Measurements from ENCODE around the gene NUCKS1. TPM values are rescaled to one million over a fixed set of nuclear protein-coding genes. Genes with fewer than 3 reads are reported as not detected.

Gene NUCKS1
- total RNA-seq = 66.3 and 139 TPM in 2 replicates

GRCh38 chr1:205750138-205751035 is at the start of gene NUCKS1:
Gene NUCKS1 (minus strand): TSS chr1:205750182. CDS start chr1:205749973, 209 bp downstream.

GRCh38 chr1:205775015-205775716 is 25.2 kb upstream of the NUCKS1 start, which contains the start of gene RAB29:
Gene RAB29 (minus strand): TSS chr1:205775482. CDS start chr1:205774956, 526 bp downstream.

GRCh38 chr1:205680073-205680851 is 69.7 kb downstream of the NUCKS1 start, which contains the start of gene SLC45A3:
Gene SLC45A3 (minus strand): TSS chr1:205680509. CDS start chr1:205664656, 15,853 bp downstream.

Small RNA genes within 50 kb of the gene (small RNA-seq; reads per million reads assigned to genes)
- gene RF00017 (not detected), gene RF00139 (not detected)

Other genes with a start within 250 kb of the NUCKS1 start
- 13.0 and 13.8 TPM in 2 replicates for gene CDK18, start 245.5 kb downstream of the NUCKS1 start, total RNA-seq
- gene ELK4, start 118.2 kb downstream of the NUCKS1 start, total RNA-seq = 7.9 and 11.8 TPM in 2 replicates
- gene SLC45A3, start 69.7 kb downstream of the NUCKS1 start, total RNA-seq = 0.65 TPM in 1 of 2 replicates, not detected in the other
- gene RAB29, start 25.3 kb upstream of the NUCKS1 start, total RNA-seq = 4.0 and 6.7 TPM in 2 replicates
- gene SLC41A1, start 63.0 kb upstream of the NUCKS1 start, total RNA-seq = 9.4 and 15.5 TPM in 2 replicates
- not detected in 2 replicates for gene PM20D1, start 100.0 kb upstream of the NUCKS1 start, total RNA-seq
- gene SLC26A9, start 193.3 kb upstream of the NUCKS1 start, total RNA-seq = not detected in 2 replicates

Data from placental epithelial cell (primary cell).